GM21381 (cell line): ENCODE data around the gene TCL1B.

Experiments used
- ATAC-seq: cut with Tn5 transposase; IDR thresholded peaks from one replicate; pipeline ENCODE4 v1.9.1; 2021; ENCODE audit warnings: mild to moderate bottlenecking, moderate library complexity; ENCODE audit not compliant: unreplicated experiment

Gene TCL1B

GRCh38 chr14:95700221-95700976, 14.2 kb downstream of the TCL1B start:
- no peak for ATAC-seq

GRCh38 chr14:95701846-95702221, 15.6 kb downstream of the TCL1B start:
- ATAC-seq, result no peak

GRCh38 chr14:95703341-95703740, 17.1 kb downstream of the TCL1B start:
- no peak for ATAC-seq

GRCh38 chr14:95703805-95704204, 17.6 kb downstream of the TCL1B start:
- ATAC-seq, result no peak

GRCh38 chr14:95705518-95705917, 19.3 kb downstream of the TCL1B start:
- ATAC-seq, result no peak

- ATAC-seq, result no peak
Observed at GRCh38 chr14:95707327-95707726, 21.1 kb downstream of the TCL1B start.

- ATAC-seq, result no peak
Observed at GRCh38 chr14:95710106-95710505, 23.9 kb downstream of the TCL1B start.

- no peak for ATAC-seq
Observed at GRCh38 chr14:95711476-95712176, 25.4 kb downstream of the TCL1B start.

- ATAC-seq, result no peak
Observed at GRCh38 chr14:95712398-95712797, 26.2 kb downstream of the TCL1B start.

- ATAC-seq, result peak; percentile 75
Observed at GRCh38 chr14:95713596-95714371, 27.6 kb downstream of the TCL1B start, which contains the start of gene TCL1A. Gene TCL1A (minus strand): TSS chr14:95714125. CDS start chr14:95714066, 59 bp downstream.

- no peak for ATAC-seq
Observed at GRCh38 chr14:95722525-95723190, 36.4 kb downstream of the TCL1B start.

- peak; percentile 72 for ATAC-seq
Observed at GRCh38 chr14:95725685-95726336, 39.6 kb downstream of the TCL1B start.

GRCh38 chr14:95727056-95727700, 41.0 kb downstream of the TCL1B start:
- no peak for ATAC-seq

- peak; percentile 47 for ATAC-seq
Observed at GRCh38 chr14:95729402-95730028, 43.3 kb downstream of the TCL1B start.

- no peak for ATAC-seq
Observed at GRCh38 chr14:95730126-95730525, 43.9 kb downstream of the TCL1B start.

- ATAC-seq, result no peak
Observed at GRCh38 chr14:95733212-95733611, 47.0 kb downstream of the TCL1B start.

GRCh38 chr14:95739356-95739755, 53.1 kb downstream of the TCL1B start:
- ATAC-seq, result no peak

- ATAC-seq, result no peak
Observed at GRCh38 chr14:95741038-95741490, 54.8 kb downstream of the TCL1B start.

GRCh38 chr14:95741781-95742180, 55.6 kb downstream of the TCL1B start:
- ATAC-seq, result no peak
